ENCODE data around the gene URI1.

Gene URI1

DNA sequence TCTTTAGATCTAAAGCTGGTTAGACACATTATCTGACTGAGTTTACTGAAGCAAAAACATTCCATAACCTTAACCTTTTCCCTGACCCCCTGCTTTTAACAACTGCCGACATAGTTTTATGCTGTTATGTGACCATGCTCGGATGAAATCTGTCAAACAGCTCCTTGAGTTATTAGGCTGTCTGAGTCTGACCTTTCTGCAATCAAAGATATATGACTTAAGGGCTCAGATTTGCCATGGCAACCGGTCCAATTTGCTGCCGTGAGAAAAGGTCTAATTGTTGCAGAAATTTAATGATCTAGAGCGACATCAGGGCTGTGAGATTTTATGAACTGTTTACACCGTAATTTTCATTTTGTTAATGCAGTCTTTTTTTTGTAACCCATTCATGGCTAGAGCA lies 61.8 kb downstream of the URI1 start:
- Mint-ChIP-seq H3K4me1 (peaks cover 10% of the 10 kb centered on the region), H3K36me3 (peaks cover 40% of the 10 kb centered on the region), H3K9me3 (peaks cover 3% of the 10 kb centered on the region), H3K27me3 (no peaks in the 10 kb centered on the region), H3K4me3 (no peak overlapping the region), H3K27ac (no peak overlapping the region)
- DNase-seq (ENCODE audit: low spot score in 2 of 2) (no peak), ATAC-seq (ENCODE audit: low read depth) (no peak)

DNA sequence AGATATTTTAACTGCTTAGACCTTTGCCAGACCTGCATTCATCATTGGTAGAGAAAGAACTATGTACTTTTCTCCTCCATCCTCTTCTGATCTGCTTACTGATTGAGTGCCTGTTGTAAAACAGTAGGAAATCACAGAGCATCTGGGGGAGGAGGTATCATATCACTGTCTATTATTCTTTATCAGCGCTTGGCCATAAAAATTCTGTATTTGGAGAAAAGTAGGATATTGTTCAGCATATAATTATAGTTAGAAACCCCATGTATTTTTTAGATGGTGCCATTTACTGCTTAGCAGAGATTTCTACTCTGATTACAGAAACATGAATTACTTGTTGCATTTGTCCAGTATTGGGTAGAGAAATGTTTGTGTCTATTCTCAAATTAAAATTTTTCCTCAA lies 62.4 kb downstream of the URI1 start:
- no peak for ATAC-seq (ENCODE audit: low read depth)
- peaks cover 9% of the 10 kb centered on the region for H3K4me1 Mint-ChIP-seq
- H3K4me3 Mint-ChIP-seq, result no peak overlapping the region
- no peaks in the 10 kb centered on the region for H3K27me3 Mint-ChIP-seq
- no peak for DNase-seq (ENCODE audit: low spot score in 2 of 2)
- peaks cover 3% of the 10 kb centered on the region for H3K9me3 Mint-ChIP-seq
- no peak overlapping the region for H3K27ac Mint-ChIP-seq
- peaks cover 44% of the 10 kb centered on the region for H3K36me3 Mint-ChIP-seq

DNA sequence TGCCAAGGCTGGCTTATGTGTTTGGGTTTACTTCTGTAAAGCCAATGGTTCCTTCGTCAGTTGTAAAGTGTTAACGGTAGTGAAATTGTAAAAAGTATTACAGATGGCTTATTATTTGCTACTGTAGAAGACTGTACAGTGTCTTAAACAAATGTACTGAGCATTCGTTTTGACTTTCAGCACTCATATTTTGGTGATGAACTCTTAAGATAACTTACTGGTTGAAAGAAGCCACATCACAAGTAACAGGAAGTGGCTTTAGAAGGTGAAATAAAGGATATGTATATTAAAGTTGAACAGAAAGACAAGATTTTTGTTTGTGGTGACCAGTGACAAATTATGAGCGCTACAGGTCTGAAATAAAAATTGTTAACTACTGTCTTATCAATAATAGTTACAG lies 64.2 kb downstream of the URI1 start:
- DNase-seq (ENCODE audit: low spot score in 2 of 2), result no peak
- Mint-ChIP-seq H3K4me1 (peaks cover 5% of the 10 kb centered on the region), H3K36me3 (peaks cover 29% of the 10 kb centered on the region), H3K9me3 (no peaks in the 10 kb centered on the region), H3K27ac (no peak overlapping the region), H3K4me3 (no peak overlapping the region), H3K27me3 (no peaks in the 10 kb centered on the region)
- no peak for ATAC-seq (ENCODE audit: low read depth)

DNA sequence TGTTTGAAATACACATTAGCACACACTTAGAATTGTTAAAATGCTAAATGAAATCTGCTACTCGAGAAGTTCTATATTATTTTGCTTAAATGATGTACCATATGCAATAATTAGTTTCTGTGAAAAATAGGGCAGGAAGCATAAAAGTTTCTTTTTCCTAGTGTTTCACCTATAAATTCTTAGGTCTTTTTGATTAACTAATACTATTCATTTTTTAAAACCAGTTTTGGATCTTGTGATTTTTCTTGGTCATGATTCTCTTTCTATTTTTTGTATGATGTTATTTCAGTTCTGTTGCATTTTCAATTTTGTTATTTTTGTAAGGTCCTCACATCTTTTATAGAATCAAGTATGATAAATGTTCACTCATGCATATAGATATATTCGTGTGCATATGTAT lies 66.1 kb downstream of the URI1 start:
- no peak for ATAC-seq (ENCODE audit: low read depth)
- no peak overlapping the region for H3K27ac Mint-ChIP-seq
- no peaks in the 10 kb centered on the region for H3K27me3 Mint-ChIP-seq
- no peaks in the 10 kb centered on the region for H3K9me3 Mint-ChIP-seq
- peaks cover 26% of the 10 kb centered on the region for H3K36me3 Mint-ChIP-seq
- no peak for DNase-seq (ENCODE audit: low spot score in 2 of 2)
- no peak overlapping the region for H3K4me3 Mint-ChIP-seq
- H3K4me1 Mint-ChIP-seq, result peaks cover 3% of the 10 kb centered on the region

DNA sequence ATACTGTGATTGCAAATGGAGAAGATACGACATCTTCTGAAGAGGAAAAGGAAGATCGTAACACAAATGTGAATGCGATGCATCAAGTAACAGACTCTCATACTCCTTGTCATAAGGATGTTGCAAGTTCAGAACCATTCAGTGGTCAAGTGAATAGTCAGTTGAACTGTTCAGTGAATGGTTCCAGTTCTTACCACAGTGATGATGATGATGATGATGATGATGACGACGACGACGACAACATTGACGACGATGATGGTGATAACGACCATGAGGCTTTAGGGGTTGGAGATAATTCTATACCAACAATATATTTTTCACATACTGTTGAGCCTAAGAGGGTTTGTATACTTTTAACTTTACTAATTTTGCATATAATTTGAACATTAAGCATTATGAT lies 67.0 kb downstream of the URI1 start:
- Mint-ChIP-seq H3K27ac (no peak overlapping the region), H3K4me3 (no peak overlapping the region), H3K36me3 (peaks cover 26% of the 10 kb centered on the region), H3K4me1 (no peaks in the 10 kb centered on the region), H3K27me3 (no peaks in the 10 kb centered on the region), H3K9me3 (no peaks in the 10 kb centered on the region)
- DNase-seq (ENCODE audit: low spot score in 2 of 2), result no peak
- no peak for ATAC-seq (ENCODE audit: low read depth)

DNA sequence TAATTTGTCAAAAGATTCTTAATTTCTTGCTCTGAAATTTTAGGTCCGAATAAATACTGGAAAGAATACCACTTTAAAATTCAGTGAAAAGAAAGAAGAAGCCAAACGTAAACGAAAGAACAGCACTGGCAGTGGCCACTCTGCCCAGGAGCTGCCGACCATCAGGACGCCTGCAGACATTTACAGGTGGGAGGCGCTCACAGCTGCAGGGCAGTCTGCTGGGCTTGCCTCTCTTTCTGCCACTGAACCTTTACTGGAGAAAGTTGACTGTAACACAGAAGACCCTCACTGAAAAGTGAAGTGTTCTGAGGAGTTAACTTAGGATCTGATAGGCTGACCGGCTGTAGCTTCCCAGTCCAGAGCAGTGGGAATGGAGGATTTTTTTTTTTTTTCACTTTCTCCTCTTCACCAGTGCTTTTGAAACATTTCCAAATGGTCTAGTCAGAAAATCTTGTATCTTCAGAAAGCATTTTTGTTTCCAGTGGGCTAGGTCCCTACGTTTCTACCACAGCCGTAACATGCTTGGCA lies 69.1 kb downstream of the URI1 start:
- ATAC-seq (ENCODE audit: low read depth), result no peak
- Mint-ChIP-seq H3K9me3 (no peaks in the 10 kb centered on the region), H3K4me3 (no peak overlapping the region), H3K27ac (no peak overlapping the region), H3K27me3 (no peaks in the 10 kb centered on the region), H3K4me1 (no peaks in the 10 kb centered on the region), H3K36me3 (peaks cover 20% of the 10 kb centered on the region)
- no peak for DNase-seq (ENCODE audit: low spot score in 2 of 2)

DNA sequence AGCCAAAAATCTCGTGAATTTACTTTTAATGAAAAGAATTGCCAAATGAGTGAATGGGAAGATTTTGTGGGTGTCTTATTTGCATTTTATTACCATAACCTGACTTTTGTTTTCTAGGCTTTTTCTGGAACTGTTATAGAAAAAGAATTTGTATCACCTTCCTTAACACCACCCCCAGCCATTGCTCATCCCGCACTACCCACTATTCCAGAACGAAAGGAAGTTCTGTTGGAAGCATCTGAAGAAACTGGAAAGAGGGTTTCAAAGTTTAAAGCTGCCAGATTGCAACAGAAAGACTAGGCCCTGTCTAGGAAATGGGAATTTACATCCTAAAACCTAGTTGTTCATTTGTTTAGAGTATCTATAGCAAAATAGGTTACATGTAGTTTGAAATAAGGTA lies 72.7 kb downstream of the URI1 start:
- H3K9me3 Mint-ChIP-seq, result no peaks in the 10 kb centered on the region
- H3K4me3 Mint-ChIP-seq, result no peak overlapping the region
- no peaks in the 10 kb centered on the region for H3K27me3 Mint-ChIP-seq
- peaks cover 12% of the 10 kb centered on the region for H3K36me3 Mint-ChIP-seq
- H3K27ac Mint-ChIP-seq, result no peak overlapping the region
- peaks cover 9% of the 10 kb centered on the region for H3K4me1 Mint-ChIP-seq
- no peak for DNase-seq (ENCODE audit: low spot score in 2 of 2)
- ATAC-seq (ENCODE audit: low read depth), result no peak

DNA sequence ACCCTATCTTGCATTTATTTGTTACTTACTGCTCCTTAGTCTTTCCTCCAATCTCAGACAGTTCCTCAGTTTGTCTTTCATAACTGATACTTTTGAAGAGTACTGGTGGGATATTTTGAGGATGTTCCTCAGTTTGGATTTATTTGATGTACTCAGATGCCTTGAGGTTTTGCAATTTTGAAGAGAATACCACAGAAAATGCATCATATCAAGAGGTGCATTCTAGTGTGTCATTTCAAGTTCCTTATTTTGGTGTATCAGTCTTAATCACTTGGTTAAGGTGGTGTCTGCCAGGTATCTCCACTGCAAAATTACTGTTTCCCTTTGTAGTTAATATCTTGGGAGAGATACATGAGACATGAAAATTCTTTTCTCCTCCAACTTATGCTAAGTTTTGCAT lies 75.1 kb downstream of the URI1 start:
- no peak overlapping the region for H3K4me3 Mint-ChIP-seq
- H3K4me1 Mint-ChIP-seq, result peaks cover 9% of the 10 kb centered on the region
- ATAC-seq (ENCODE audit: low read depth), result peak; percentile 59
- DNase-seq (ENCODE audit: low spot score in 2 of 2), result no peak
- peaks cover 18% of the 10 kb centered on the region for H3K36me3 Mint-ChIP-seq
- H3K27ac Mint-ChIP-seq, result no peak overlapping the region
- H3K27me3 Mint-ChIP-seq, result no peaks in the 10 kb centered on the region
- H3K9me3 Mint-ChIP-seq, result no peaks in the 10 kb centered on the region

DNA sequence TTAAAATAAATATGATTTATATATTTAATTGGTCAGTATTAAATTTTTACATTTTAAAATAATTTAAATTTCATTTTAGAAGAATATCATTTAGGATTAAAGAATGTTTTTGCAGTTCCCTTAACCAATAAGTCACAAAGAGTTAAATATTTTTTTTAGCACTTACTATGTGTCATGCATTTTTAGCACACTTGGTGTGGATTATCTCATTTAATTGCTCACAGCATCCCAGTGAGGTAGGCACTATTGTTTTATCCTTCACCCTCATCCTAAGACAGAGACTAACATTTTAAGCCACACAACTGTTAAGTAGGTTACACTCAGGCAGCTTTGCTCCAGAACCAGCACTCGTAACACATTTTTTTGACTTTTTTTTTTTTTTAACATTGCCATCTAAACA lies 78.2 kb downstream of the URI1 start:
- peaks cover 13% of the 10 kb centered on the region for H3K36me3 Mint-ChIP-seq
- H3K4me3 Mint-ChIP-seq, result no peak overlapping the region
- H3K4me1 Mint-ChIP-seq, result peaks cover 9% of the 10 kb centered on the region
- no peaks in the 10 kb centered on the region for H3K27me3 Mint-ChIP-seq
- H3K27ac Mint-ChIP-seq, result no peak overlapping the region
- H3K9me3 Mint-ChIP-seq, result no peaks in the 10 kb centered on the region
- ATAC-seq (ENCODE audit: low read depth), result no peak
- DNase-seq (ENCODE audit: low spot score in 2 of 2), result no peak

DNA sequence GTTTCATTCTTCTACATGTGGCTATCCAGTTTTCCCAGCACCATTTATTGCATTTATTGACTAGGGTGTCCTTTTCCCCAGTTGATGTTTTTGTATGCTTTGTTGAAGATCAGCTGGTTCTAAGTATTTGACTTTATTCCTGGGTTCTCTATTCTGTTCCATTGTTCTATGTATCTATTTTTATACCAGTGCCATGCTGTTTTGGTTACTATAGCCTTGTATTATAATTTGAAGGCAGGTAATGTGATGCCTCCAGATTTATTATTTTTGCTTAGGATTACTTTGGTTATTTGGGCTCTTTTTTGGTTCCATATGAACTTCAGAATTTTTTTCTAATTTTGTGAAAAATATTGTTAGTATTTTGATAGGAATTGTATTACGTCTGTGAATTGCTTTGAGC lies 80.6 kb downstream of the URI1 start:
- no peaks in the 10 kb centered on the region for H3K27me3 Mint-ChIP-seq
- ATAC-seq (ENCODE audit: low read depth), result no peak

DNA sequence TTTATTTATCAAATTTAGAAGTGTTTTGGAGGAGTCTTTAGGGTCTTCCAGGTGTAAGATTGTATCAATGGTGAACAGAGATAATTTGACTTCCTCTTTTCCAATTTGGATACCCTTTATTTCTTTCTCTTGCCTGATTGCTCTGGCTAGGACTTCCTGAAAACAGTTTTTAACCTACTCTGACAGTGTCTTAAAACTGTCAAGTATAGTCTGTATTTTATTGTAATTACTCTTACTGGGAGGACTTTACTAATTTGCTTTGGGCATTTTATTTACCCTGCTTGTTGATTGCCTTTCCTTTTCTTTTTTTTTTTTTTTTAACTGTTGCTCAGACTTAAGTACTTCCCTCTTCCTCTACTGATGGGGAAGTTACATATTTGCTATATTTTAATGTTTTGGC lies 81.3 kb downstream of the URI1 start:
- H3K9me3 Mint-ChIP-seq, result no peaks in the 10 kb centered on the region
- no peak for ATAC-seq (ENCODE audit: low read depth)
- peaks cover 14% of the 10 kb centered on the region for H3K36me3 Mint-ChIP-seq
- H3K4me3 Mint-ChIP-seq, result no peak overlapping the region
- H3K27me3 Mint-ChIP-seq, result no peaks in the 10 kb centered on the region
- no peak overlapping the region for H3K27ac Mint-ChIP-seq
- H3K4me1 Mint-ChIP-seq, result no peaks in the 10 kb centered on the region
- DNase-seq (ENCODE audit: low spot score in 2 of 2), result no peak

More for the DNA sequence above, 80.6 kb downstream of the URI1 start:
- peaks cover 14% of the 10 kb centered on the region for H3K36me3 Mint-ChIP-seq
- no peak overlapping the region for H3K27ac Mint-ChIP-seq
- no peak for DNase-seq (ENCODE audit: low spot score in 2 of 2)
- peaks cover 2% of the 10 kb centered on the region for H3K4me1 Mint-ChIP-seq
- no peaks in the 10 kb centered on the region for H3K9me3 Mint-ChIP-seq
- no peak overlapping the region for H3K4me3 Mint-ChIP-seq

DNA sequence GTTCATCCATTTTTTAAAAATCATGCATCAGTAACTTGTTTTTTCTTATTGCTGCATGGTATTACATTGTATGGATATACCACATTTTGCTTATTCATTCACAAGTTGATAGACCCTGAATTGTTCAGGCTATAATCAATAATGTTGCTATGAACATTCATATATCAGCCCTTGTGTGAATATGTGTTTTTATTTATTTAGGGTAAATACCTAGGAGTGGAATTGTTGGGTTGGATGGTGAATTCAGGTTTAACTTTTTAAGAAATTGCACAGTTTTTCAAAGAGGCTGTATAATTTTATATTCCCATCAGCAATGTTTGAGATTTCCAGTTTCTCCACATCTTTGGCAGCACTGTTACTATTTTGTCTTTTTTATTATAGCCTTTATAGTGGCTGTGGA lies 82.1 kb downstream of the URI1 start:
- ATAC-seq (ENCODE audit: low read depth), result no peak
- no peaks in the 10 kb centered on the region for H3K4me1 Mint-ChIP-seq
- H3K27ac Mint-ChIP-seq, result no peak overlapping the region
- no peaks in the 10 kb centered on the region for H3K27me3 Mint-ChIP-seq
- H3K4me3 Mint-ChIP-seq, result no peak overlapping the region
- H3K36me3 Mint-ChIP-seq, result peaks cover 14% of the 10 kb centered on the region
- no peaks in the 10 kb centered on the region for H3K9me3 Mint-ChIP-seq
- DNase-seq (ENCODE audit: low spot score in 2 of 2), result no peak

DNA sequence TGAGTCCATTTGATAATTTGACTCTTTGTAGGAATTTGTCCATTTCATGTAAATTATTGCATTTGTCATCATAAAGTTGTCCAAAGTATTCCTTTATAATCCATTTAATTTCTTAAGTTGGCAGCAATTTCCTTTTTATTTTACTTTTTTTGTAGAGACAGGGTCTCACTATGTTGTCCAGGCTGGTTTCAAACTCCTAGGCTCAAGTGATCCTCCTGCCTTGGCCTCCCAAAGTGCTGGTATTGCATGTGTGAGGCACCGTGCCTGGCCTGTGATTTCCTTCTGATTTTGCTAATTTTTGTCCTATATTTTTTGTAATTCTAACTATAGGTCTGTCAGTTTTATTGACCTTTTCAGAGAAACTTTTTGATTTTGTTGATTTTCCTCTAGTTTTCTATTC lies 84.9 kb downstream of the URI1 start:
- Mint-ChIP-seq H3K4me3 (no peak overlapping the region), H3K36me3 (peaks cover 26% of the 10 kb centered on the region), H3K4me1 (peaks cover 4% of the 10 kb centered on the region), H3K27ac (no peak overlapping the region), H3K9me3 (peaks cover 2% of the 10 kb centered on the region), H3K27me3 (no peaks in the 10 kb centered on the region)
- DNase-seq (ENCODE audit: low spot score in 2 of 2) (no peak), ATAC-seq (ENCODE audit: low read depth) (no peak)

DNA sequence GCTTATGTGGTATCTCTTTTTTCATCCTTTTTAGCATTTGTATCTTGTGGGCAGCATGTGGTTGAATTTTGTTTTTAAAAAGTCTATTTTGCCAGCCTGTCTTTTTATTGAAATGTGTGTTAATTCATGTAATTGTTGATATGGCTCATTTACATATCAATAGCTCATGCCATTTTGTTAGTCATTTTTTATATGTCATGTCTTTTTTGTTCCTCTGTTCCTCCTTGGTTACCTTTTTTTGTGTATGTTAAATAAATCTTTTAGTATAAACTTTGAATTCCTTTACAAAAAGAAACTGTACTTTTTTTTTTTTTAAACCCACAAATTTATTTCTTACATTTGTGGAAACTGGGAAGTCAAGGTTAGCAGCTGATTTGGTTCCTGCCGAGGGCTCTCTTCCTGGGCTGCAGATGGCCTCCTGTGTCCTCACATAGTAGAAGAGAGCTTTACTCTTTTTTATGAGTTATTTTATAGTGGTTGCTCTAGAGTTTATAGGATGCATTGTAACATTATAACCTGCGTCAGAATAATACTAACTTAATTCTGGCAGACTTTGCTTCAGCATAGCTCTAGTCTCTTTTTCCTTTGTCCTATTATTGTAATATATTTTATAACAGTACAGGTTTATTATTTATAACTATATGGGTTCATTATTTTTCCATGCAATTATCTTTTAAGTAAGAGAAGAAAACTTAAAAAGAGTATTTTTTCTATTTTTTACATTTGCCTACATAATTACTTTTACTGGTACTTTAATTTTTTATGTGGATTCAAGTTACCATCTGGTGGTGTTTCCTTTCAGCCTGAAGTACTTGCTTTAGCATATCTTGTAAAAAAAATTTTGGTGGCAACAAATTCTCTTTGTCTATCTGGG lies 86.3 kb downstream of the URI1 start:
- Mint-ChIP-seq H3K9me3 (peaks cover 6% of the 10 kb centered on the region), H3K27me3 (no peaks in the 10 kb centered on the region), H3K4me3 (no peak overlapping the region), H3K36me3 (peaks cover 33% of the 10 kb centered on the region), H3K27ac (no peak overlapping the region), H3K4me1 (peaks cover 5% of the 10 kb centered on the region)
- no peak for DNase-seq (ENCODE audit: low spot score in 2 of 2)
- ATAC-seq (ENCODE audit: low read depth), result no peak

DNA sequence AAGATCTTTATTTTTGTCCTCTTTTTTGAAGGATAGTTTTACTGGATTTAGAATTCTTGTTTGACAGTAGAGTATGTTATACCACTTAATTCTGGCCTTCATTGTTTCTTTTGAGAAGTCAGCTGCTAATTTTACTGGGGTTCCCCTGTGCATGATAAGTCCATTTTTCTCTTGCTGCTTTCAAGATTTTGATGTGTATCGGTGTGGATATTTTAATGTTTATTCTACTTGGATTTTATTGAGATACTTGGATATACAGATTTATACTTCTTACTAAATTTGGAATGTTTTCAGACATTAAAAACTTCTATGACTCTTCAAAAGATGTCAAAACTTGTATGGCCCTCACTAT lies 86.9 kb downstream of the URI1 start:
- Mint-ChIP-seq H3K9me3 (peaks cover 9% of the 10 kb centered on the region), H3K27me3 (no peaks in the 10 kb centered on the region)
- DNase-seq (ENCODE audit: low spot score in 2 of 2), result no peak

More for the DNA sequence above, 86.9 kb downstream of the URI1 start:
- Mint-ChIP-seq H3K27ac (no peak overlapping the region), H3K4me3 (no peak overlapping the region), H3K4me1 (peaks cover 5% of the 10 kb centered on the region), H3K36me3 (peaks cover 35% of the 10 kb centered on the region)
- no peak for ATAC-seq (ENCODE audit: low read depth)
